Stimulated activated memory B cell treated with anti-CD40 and anti-IgM and Interleukin-4, amounts not matched to agents 10 μg/mL and 1 μg/mL and 100 μg/mL, for 72 hours (primary cell): ENCODE results near the gene IFNAR1.

Experiments
- ATAC-seq: fragments of 150-1000 bp; cut with Tn5 transposase; 2 replicates; pipeline ENCODE4 v1.10.0; 2021
- H3K27ac Mint-ChIP-seq: one replicate; pipeline ENCODE4 v1.8.0; 2022; ENCODE audit warnings: mild to moderate bottlenecking, mixed read lengths
- H3K27me3 Mint-ChIP-seq: one replicate; pipeline ENCODE4 v1.8.0; 2022; ENCODE audit warnings: mixed read lengths
- H3K36me3 Mint-ChIP-seq: one replicate; pipeline ENCODE4 v1.8.0; 2022; ENCODE audit warnings: mixed read lengths
- H3K4me1 Mint-ChIP-seq: one replicate; pipeline ENCODE4 v1.8.0; 2022; ENCODE audit warnings: mixed read lengths
- H3K4me3 Mint-ChIP-seq: one replicate; pipeline ENCODE4 v1.8.0; 2022; ENCODE audit warnings: mild to moderate bottlenecking, moderate library complexity, mixed read lengths
- H3K9me3 Mint-ChIP-seq: one replicate; pipeline ENCODE4 v1.8.0; 2022; ENCODE audit warnings: mixed read lengths

Gene IFNAR1

DNA sequence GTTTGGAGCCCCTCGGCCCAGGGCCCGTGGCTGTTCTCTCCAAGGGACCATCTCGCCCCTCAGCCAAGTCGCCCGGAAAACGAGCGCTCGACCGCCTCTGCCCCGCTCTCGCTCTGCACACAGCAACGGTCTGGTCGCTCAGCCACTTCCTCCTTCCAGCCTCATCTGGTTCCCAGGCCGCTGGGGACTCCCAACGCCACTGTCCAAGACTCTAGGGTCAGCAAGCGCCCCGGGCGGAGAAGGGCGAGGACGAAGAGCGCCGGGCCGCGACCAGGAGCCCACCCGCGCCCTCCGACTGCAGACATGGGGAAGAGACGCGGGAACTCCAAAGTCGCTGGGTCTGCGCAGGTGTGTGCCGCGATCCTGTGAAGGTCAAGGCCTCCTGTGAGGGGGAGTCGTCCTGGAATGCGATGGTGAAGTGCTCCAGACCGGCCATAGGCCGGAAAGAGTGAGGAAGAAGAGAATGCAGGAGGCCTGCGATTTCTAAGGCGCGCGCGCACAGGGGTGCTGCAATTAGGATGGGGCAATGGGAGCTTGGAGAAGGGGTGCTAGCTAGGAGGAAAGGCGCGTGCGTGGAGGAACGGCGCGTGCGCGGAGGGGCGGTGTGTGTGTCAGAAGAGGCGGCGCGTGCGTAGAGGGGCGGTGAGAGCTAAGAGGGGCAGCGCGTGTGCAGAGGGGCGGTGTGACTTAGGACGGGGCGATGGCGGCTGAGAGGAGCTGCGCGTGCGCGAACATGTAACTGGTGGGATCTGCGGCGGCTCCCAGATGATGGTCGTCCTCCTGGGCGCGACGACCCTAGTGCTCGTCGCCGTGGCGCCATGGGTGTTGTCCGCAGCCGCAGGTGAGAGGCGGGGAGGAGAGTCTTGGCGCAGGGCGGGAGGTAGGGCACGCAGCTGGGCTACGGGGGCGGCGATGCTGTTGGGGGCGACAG is at the start of gene IFNAR1:
Gene IFNAR1 (plus strand): TSS at position 680 of the 931 bp plus-strand sequence. CDS start 86 bp downstream, at position 766.
- Mint-ChIP-seq H3K4me1 (peaks cover 11% of the 10 kb centered on the region), H3K27ac (no peak within 1 kb of the TSS), H3K9me3 (no peaks in the 10 kb centered on the region), H3K36me3 (peaks cover 7% of the 10 kb centered on the region), H3K4me3 (no peak within 1 kb of the TSS), H3K27me3 (no peaks in the 10 kb centered on the region)
- peak; percentile 96 for ATAC-seq

DNA sequence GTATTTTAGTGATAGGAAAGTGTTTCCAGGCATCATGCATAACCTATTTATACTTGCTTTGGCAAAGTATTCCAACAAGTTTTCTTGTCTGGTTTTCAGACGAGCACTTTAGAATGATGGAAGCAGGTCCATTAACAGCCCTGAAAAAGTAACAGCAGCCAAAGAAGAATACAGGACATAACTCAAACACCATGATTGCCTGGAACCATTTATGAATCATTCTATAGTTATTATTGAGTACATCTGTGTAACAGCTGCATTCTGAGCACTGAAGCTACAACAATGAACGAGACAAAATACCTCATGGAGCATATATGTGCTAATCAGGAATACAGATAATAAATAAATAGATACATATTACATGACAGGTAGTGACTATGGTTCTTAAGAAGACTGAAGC is 46.0 kb upstream of the IFNAR1 start:
- Mint-ChIP-seq H3K4me1 (no peaks in the 10 kb centered on the region), H3K27ac (no peak overlapping the region), H3K36me3 (peaks cover 57% of the 10 kb centered on the region), H3K4me3 (no peak overlapping the region), H3K27me3 (no peaks in the 10 kb centered on the region), H3K9me3 (no peaks in the 10 kb centered on the region)
- no peak for ATAC-seq

DNA sequence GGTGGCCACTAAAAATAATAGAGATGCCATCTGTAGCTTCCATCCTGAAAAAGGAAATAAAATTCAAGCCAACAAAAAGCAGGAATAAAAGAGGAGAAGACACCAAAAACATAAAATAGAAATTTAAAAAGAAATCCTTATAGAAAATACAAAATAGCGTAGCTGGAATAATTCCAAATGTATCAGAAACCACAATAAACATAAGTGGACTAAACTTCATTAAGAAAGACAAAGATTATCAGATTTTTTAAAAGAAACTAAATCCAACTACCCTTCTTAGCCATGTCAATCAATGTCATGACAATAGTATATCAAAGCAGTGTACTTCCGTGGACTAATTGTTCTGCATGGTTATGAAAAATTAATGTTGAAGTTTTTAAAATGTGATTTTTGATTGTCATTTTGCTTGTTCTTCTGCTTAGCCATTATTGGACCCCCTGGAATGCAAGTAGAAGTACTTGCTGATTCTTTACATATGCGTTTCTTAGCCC is 45.4 kb upstream of the IFNAR1 start:
- no peaks in the 10 kb centered on the region for H3K4me1 Mint-ChIP-seq
- H3K27ac Mint-ChIP-seq, result no peak overlapping the region
- H3K9me3 Mint-ChIP-seq, result no peaks in the 10 kb centered on the region
- peaks cover 60% of the 10 kb centered on the region for H3K36me3 Mint-ChIP-seq
- no peak for ATAC-seq
- H3K4me3 Mint-ChIP-seq, result no peak overlapping the region
- H3K27me3 Mint-ChIP-seq, result no peaks in the 10 kb centered on the region

DNA sequence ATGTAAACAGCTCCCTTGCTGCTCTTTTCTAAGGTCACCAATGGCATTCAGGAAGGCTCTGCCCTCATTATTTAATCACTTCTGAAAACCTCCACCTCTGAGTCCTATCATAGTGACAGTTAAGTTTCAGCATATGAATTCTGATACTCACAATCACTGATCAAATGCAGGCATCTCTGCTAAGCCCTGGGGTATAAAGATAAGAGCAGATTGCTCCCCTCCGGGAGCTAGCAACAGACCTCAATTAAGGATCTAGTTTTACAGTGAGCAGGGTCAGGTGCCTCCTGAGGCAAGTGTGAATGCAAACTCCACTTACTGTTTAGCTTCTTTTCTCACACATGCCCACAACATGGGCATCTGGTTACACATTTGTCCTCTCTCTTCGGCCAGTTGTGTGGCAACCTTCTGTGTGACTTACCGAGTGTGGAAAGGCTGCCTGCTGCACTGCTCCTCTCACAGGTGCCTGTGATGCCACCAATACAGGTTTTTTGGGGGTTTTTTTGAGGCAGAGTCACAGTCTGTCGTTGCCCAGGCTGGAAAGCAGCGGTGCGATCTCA is 43.6 kb upstream of the IFNAR1 start:
- H3K4me3 Mint-ChIP-seq, result no peak overlapping the region
- H3K36me3 Mint-ChIP-seq, result peaks cover 68% of the 10 kb centered on the region
- peaks cover 7% of the 10 kb centered on the region for H3K4me1 Mint-ChIP-seq
- no peaks in the 10 kb centered on the region for H3K27me3 Mint-ChIP-seq
- no peaks in the 10 kb centered on the region for H3K9me3 Mint-ChIP-seq
- H3K27ac Mint-ChIP-seq, result no peak overlapping the region
- no peak for ATAC-seq

DNA sequence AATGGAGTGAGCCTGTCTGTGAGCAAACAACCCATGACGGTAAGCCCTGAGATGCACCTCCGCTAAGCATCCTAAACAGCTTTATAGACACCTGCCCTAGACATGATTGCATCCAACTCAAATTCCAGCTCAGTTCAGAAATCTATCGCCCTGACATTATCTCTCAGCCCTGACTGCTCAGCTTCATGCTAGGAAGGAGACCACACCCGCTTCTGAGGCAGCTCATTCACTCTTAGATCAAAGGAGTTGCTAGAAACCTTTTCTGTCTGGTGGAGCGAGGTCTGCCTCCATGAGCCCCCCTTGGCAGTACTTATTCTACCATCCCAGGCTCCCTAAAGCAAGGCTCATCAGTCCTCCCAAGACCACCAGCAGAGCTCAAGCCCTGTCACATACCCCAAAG is 41.6 kb upstream of the IFNAR1 start:
- no peak overlapping the region for H3K27ac Mint-ChIP-seq
- no peak for ATAC-seq
- no peak overlapping the region for H3K4me3 Mint-ChIP-seq
- peaks cover 71% of the 10 kb centered on the region for H3K36me3 Mint-ChIP-seq
- H3K9me3 Mint-ChIP-seq, result no peaks in the 10 kb centered on the region
- peaks cover 16% of the 10 kb centered on the region for H3K4me1 Mint-ChIP-seq
- H3K27me3 Mint-ChIP-seq, result no peaks in the 10 kb centered on the region

DNA sequence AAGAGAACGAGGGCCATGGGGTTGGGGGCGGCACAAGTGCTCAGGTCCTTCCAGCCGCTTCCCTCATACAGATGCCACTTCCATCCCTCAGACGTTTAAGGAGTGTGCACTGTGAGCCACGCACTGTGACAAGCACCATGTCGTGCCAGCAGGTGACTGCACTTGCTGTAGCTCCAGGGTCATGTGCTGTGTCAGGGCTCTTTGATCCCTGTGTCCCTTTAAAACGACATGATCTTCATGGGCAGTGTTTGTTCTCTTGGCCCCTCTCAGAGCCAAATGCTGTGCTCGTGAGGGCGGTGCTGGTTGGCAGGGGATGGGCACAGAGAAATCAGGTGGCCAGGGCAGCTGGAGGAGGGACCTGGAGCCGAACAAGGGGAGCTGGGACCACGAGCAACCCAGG is 38.7 kb upstream of the IFNAR1 start:
- Mint-ChIP-seq H3K4me3 (no peak overlapping the region), H3K36me3 (peaks cover 58% of the 10 kb centered on the region), H3K9me3 (no peaks in the 10 kb centered on the region), H3K27ac (peak overlapping the region; percentile 68), H3K27me3 (no peaks in the 10 kb centered on the region), H3K4me1 (peaks cover 16% of the 10 kb centered on the region)
- no peak for ATAC-seq

DNA sequence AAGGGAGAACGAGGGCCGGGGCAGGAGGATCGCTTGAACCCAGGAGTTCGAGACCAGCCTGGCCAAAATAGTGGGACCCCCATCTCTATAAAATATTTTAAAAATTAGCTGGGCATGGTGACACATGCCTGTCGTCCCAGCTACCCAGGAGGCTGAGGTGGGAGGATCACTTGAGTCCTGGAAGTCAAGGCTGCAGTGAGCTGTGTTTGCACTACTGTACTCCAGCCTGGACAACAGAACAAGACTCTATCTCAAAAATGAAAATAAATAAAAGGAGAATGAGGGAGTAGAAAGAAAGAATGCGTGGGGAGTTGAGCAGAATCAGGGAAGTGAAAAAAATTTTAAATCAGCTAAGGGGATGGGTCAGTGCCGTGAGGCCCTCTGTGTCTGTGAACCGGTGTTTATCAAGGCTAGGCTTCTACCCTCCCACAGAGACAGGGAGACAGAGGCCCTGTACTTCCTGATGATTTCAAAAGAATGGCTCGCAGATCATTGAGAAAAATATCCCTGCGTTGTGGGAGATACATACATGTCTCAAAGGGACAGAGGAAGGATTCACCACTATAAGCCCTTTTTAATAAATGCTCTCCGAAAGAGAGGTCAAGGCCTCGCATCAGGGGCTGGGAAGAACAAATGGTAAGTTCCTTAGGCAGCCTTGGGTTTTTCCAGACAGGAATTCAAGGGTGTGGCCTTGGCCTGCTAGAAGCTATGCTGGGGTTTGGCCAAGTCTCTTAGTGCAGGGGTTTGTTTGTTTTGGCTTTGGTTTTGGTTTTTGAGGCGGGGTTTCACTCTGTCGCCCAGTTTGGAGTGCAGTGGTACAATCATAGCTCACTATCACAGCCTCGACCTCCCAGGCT is 37.9 kb upstream of the IFNAR1 start:
- H3K27ac Mint-ChIP-seq, result peak overlapping the region; percentile 68

DNA sequence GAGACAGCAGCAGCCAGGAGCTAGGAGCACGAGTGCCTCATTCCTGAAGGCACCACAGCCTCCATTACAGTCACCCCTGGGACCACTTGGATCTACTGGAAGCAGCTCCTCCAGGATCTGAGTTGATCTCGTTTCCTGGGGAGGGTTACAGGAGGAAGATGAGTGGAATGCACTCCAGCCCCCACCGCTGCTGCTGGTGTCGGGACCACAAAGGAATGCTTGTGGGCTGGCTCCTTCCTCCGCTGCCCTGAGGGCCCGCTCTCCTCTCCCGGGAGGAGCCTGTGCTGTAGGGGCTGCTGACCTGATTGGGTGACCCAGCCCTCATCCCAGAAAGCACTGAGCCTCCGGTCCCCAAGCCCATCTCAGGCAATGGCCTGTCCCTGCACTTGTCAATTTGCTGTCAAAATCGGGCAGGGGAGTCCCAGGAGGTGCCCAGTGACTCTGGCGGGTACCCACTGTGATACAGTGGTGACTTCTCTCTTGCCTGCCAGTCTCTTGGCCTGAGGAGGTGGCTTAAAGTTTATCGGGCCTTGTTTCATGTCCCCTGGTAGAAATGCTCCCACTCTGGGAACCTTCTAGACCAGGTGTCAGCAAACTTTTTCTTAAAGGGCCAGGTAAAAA is 35.5 kb upstream of the IFNAR1 start:
- H3K4me1 Mint-ChIP-seq, result peaks cover 16% of the 10 kb centered on the region
- ATAC-seq, result no peak
- no peak overlapping the region for H3K4me3 Mint-ChIP-seq
- peaks cover 70% of the 10 kb centered on the region for H3K36me3 Mint-ChIP-seq
- H3K27ac Mint-ChIP-seq, result no peak overlapping the region
- H3K27me3 Mint-ChIP-seq, result no peaks in the 10 kb centered on the region
- no peaks in the 10 kb centered on the region for H3K9me3 Mint-ChIP-seq

More for the DNA sequence above, 37.9 kb upstream of the IFNAR1 start:
- H3K4me3 Mint-ChIP-seq, result no peak overlapping the region
- H3K4me1 Mint-ChIP-seq, result peaks cover 16% of the 10 kb centered on the region
- no peaks in the 10 kb centered on the region for H3K27me3 Mint-ChIP-seq
- ATAC-seq, result no peak
- H3K36me3 Mint-ChIP-seq, result peaks cover 63% of the 10 kb centered on the region
- H3K9me3 Mint-ChIP-seq, result no peaks in the 10 kb centered on the region

DNA sequence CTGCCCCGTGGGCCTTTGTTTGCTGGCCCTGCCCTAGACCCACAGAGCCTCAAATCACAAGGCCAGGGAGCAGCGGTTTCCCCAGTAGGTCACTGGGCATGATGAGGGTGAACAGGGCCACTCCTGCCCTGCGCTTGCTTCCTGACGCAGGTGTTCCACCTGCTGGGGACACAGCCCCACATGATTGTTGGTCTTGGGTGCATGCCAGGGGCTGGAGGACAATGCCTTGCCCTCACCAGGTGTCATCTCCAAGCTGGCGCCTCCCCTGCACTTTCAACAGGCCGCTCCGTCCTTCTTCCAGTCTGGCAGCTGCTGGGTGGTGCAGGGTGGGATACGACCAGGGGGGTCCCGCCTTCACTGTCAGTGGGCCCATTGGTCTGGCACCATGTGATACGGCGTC is 34.3 kb upstream of the IFNAR1 start:
- Mint-ChIP-seq H3K27me3 (no peaks in the 10 kb centered on the region), H3K27ac (peak overlapping the region; percentile 11), H3K4me3 (no peak overlapping the region), H3K4me1 (peaks cover 16% of the 10 kb centered on the region), H3K9me3 (no peaks in the 10 kb centered on the region), H3K36me3 (peaks cover 71% of the 10 kb centered on the region)
- no peak for ATAC-seq

DNA sequence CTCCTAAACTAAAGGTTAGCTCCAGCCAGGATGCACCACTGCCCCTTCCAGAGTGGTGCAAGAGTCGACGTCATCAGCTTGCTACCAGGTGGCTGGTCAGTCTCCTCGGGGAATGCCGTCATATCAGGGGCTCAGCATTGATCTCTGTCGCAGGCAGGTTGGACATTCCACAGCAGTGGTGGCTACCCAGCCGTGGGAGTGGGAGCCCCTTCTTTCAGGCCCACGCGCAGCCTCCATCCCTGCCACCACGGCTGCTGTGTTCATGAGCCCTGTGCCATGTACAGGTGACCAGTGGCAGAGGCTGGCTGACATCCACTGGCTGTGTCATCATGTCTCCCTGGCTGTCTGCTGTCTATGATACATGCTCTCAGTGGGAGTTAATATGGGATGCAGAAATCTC is 33.1 kb upstream of the IFNAR1 start:
- H3K9me3 Mint-ChIP-seq, result no peaks in the 10 kb centered on the region
- H3K27ac Mint-ChIP-seq, result no peak overlapping the region
- ATAC-seq, result no peak
- no peak overlapping the region for H3K4me3 Mint-ChIP-seq
- peaks cover 12% of the 10 kb centered on the region for H3K4me1 Mint-ChIP-seq
- H3K27me3 Mint-ChIP-seq, result no peaks in the 10 kb centered on the region
- H3K36me3 Mint-ChIP-seq, result peaks cover 66% of the 10 kb centered on the region

DNA sequence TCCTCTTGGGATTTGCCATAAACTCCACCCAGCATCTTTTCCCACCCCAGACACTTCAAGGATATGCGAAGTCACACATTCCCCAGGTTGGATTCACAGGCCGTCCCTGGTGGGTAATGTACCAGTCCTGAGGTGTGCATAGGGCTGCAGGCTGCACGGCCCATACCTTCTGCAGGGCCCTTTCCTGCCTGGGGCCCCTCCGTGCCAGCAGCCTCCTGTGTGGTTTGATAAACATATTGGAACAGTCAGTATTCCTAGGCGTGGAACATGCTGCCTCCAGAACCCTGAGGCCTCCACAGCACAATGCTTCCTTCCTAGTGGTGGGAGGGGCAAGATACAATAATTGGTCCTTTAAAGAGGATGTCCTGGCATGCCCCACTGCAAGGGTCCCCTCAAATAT is 32.0 kb upstream of the IFNAR1 start:
- peaks cover 14% of the 10 kb centered on the region for H3K4me1 Mint-ChIP-seq
- H3K27ac Mint-ChIP-seq, result no peak overlapping the region
- no peaks in the 10 kb centered on the region for H3K27me3 Mint-ChIP-seq
- no peak overlapping the region for H3K4me3 Mint-ChIP-seq
- no peaks in the 10 kb centered on the region for H3K9me3 Mint-ChIP-seq
- H3K36me3 Mint-ChIP-seq, result peaks cover 60% of the 10 kb centered on the region
- no peak for ATAC-seq

DNA sequence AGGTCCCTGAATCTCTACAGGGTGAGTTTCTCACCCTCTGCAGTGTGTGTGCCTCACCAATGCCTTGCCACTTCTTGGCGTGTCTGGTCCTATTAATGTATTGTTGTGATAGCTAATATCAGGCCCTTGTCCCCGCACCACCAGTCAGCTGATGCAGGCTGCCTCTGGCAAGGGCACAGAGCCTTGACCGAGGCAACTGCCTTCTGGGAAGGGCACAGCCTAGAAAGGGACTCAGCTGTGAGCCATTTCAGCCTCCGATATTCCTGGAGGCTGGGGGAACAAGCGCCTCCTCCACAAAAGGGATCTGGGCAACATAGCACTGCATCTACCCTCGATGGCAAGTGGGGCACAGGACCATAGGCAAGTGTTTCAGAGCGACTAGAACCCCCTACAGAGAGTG is 31.6 kb upstream of the IFNAR1 start:
- Mint-ChIP-seq H3K27me3 (no peaks in the 10 kb centered on the region), H3K4me3 (no peak overlapping the region), H3K4me1 (peaks cover 18% of the 10 kb centered on the region), H3K36me3 (peaks cover 60% of the 10 kb centered on the region), H3K9me3 (no peaks in the 10 kb centered on the region), H3K27ac (peak overlapping the region; percentile 44)
- ATAC-seq, result no peak

DNA sequence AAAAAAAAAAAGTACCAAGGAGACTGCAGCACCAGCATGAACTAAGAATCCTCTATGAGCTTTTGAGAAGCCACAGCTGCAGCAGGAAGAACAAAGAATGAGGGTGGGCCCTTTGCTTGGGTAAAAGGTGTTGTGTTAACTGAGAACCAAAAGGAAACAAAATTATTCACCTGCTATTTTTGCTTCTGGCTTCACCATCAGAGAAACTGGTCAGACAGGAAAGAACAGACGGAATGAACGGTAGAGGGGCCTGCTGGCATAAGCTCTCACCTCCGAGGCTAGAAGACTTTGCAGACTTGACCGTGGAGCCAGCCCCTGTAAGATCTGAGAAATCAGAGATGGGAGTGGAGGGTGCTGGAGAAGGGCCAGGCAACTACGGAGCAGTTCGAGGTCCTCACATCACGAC is 31.0 kb upstream of the IFNAR1 start:
- ATAC-seq, result no peak
- Mint-ChIP-seq H3K9me3 (no peaks in the 10 kb centered on the region), H3K4me3 (no peak overlapping the region), H3K27ac (peak overlapping the region; percentile 44), H3K4me1 (peaks cover 21% of the 10 kb centered on the region), H3K27me3 (no peaks in the 10 kb centered on the region), H3K36me3 (peaks cover 53% of the 10 kb centered on the region)

DNA sequence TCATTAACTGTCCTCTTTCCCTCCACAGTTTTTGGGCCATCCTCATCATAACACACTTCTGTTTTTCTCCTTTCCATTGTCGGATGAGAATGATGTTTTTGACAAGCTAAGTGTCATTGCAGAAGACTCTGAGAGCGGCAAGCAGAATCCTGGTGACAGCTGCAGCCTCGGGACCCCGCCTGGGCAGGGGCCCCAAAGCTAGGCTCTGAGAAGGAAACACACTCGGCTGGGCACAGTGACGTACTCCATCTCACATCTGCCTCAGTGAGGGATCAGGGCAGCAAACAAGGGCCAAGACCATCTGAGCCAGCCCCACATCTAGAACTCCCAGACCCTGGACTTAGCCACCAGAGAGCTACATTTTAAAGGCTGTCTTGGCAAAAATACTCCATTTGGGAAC is 28.6 kb upstream of the IFNAR1 start:
- H3K4me3 Mint-ChIP-seq, result no peak overlapping the region
- H3K27me3 Mint-ChIP-seq, result no peaks in the 10 kb centered on the region
- ATAC-seq, result peak; percentile 54
- no peaks in the 10 kb centered on the region for H3K9me3 Mint-ChIP-seq
- H3K4me1 Mint-ChIP-seq, result peaks cover 45% of the 10 kb centered on the region
- peaks cover 44% of the 10 kb centered on the region for H3K36me3 Mint-ChIP-seq
- H3K27ac Mint-ChIP-seq, result peak overlapping the region; percentile 16
